ENCODE measurements around the gene TUBGCP2.

The TUBGCP2 gene

DNA sequence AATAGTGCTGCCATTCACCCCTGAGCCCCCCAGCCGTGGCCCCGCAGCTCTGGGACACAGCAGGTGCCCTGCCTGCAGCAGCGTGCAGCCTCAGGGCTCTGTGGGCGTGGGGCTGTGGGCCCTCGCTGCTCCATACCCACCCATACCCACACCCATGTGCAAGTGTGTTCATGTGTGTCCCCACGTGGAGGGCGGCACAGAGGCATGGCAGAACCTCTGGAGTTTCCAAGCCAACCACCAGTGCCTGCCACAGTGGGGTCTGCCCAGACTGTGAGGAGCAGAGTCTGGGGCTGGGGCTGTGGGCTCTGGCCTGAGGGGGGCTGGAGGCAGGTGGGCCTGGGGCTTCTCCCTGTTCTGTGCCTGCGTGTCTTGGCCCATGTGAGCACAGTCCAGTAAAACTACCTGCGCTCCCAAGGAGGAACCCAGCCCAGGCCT lies 40.9 kb upstream of the TUBGCP2 start:
- TF ChIP-seq, protein P1, sequence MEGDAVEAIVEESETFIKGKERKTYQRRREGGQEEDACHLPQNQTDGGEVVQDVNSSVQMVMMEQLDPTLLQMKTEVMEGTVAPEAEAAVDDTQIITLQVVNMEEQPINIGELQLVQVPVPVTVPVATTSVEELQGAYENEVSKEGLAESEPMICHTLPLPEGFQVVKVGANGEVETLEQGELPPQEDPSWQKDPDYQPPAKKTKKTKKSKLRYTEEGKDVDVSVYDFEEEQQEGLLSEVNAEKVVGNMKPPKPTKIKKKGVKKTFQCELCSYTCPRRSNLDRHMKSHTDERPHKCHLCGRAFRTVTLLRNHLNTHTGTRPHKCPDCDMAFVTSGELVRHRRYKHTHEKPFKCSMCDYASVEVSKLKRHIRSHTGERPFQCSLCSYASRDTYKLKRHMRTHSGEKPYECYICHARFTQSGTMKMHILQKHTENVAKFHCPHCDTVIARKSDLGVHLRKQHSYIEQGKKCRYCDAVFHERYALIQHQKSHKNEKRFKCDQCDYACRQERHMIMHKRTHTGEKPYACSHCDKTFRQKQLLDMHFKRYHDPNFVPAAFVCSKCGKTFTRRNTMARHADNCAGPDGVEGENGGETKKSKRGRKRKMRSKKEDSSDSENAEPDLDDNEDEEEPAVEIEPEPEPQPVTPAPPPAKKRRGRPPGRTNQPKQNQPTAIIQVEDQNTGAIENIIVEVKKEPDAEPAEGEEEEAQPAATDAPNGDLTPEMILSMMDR (IDR thresholded peaks at IDR 0.05; ENCODE audit: low read depth, low read length, missing control alignments) = no peak
- no peak overlapping the region for H3K4me3 ChIP-seq (ENCODE audit: low read depth, low read length)
- DNase-seq (ENCODE audit: low read depth) = no peak

DNA sequence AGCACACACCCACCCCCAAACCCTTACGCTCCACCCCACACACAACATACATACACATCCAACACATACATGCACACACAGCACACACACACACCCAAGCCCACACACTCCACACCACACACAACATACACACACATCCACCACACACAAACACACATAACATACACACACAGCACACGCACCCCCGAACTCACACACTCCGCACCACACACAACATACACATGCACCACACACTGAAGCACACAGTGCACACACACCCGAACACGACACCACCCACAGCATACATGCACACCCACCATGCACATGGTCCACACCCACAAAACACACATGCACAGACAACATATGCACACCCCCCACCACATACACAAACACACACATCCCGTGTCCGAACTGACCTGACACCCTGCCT lies 40.5 kb upstream of the TUBGCP2 start:
- no peak overlapping the region for H3K4me3 ChIP-seq (ENCODE audit: low read depth, low read length)
- DNase-seq (ENCODE audit: low read depth) = no peak
- TF ChIP-seq, protein P1 (IDR thresholded peaks at IDR 0.05; ENCODE audit: low read depth, low read length, missing control alignments) = no peak

DNA sequence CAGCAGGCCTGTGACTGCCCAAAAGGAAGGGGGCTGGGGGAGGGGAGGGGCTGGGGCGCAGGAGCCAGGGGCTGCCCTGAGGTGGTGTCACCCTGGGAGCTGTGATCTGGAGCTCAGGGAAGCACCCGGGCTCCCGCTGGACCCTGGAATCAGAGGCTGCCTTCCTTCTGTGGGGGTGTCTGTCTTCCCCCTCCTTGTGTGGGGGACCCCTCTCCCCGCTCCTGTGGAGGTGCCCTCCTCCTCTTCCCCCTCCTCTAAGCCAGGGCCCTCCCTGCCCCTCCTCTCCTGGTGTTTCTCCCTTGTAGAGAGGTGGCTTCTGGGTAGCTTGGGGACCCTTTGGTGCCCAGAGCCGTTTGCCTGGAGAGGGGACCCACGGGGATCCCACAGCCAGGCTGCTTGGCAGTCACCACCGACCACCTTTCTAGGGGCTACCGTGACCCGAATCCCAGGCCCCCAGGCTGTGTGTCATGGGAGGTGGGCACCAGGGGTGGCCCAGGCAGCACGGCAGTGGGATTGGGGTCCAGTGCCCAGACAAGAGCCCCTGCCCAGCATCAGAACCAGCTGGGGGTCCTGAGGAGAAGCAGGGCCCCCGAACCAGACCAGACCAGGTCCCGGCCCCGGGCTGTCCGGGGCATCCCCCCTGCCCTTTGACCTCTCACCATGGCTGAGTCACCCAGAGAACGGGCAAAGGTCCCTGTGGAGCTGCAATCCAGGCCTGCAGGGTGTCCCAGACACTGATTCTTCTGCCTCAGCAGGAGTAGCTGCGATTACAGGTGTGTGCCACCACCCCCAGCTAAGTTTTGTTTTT lies 39.2 kb upstream of the TUBGCP2 start:
- H3K4me3 ChIP-seq (ENCODE audit: low read depth, low read length) = no peak overlapping the region
- TF ChIP-seq, protein P1 (IDR thresholded peaks at IDR 0.05; ENCODE audit: low read depth, low read length, missing control alignments) = no peak
- no peak for DNase-seq (ENCODE audit: low read depth)

DNA sequence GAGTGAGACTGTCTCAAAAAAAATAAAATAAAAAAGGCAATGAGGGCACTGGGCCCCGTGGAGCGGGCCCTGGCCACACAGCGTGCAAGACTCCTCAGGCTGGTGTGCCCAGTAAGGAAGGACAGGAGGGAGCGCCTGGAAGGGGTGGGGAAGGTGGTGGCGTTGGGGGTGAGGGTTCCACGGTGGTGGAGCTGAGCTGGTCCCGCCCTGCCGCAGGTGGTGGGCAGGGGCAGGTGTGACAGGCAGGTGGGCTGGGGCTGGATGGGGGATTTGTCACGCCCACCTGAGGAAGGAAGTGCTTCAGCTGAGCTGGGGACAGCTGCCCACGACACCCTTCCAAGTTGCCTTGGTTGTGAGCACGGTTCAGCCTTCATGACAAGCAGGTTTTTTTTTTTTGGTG lies 37.7 kb upstream of the TUBGCP2 start:
- no peak for DNase-seq (ENCODE audit: low read depth)
- TF ChIP-seq, protein P1 (IDR thresholded peaks at IDR 0.05; ENCODE audit: low read depth, low read length, missing control alignments) = no peak
- no peak overlapping the region for H3K4me3 ChIP-seq (ENCODE audit: low read depth, low read length)

DNA sequence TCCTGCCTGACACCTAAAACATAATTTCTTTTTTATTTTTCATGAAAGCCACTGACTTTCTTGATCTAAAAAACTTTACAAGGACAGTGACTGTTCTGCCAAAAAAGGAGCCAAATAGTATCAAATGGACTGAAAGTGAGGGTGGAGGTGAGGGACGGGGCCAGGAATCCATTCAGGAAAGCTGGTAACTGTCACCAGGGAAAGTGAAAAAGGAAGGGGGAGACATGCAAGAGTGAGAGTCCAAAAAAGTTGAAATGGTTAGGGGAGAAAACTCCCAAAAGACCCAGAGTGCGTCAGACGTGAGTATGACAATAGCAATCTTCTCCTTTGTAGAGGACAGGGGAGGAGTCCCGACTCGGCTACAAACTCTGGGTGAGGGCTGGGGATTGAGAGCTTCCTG lies 35.6 kb upstream of the TUBGCP2 start:
- no peak for DNase-seq (ENCODE audit: low read depth)
- TF ChIP-seq, protein P1 (IDR thresholded peaks at IDR 0.05; ENCODE audit: low read depth, low read length, missing control alignments) = no peak
- H3K4me3 ChIP-seq (ENCODE audit: low read depth, low read length) = no peak overlapping the region

DNA sequence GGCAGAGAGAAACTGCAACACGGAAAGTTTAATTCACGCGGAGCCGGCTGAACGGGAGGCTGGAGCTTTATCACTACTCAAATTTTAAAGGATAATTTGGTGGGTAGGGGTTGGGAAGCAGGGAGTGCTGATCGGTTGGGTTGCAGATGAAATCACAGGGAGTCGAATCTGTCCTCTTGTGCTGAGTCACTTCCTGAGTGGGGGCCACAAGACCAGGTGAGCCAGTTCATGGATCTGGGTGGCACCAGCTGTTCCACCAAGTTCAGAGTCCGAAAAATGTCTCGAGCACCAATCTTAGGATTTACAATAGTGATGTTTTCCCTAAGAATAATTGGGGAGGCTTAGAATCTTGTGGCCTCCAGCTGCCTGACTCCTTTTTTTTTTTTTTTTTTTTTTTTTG lies 34.9 kb upstream of the TUBGCP2 start:
- TF ChIP-seq, protein P1 (IDR thresholded peaks at IDR 0.05; ENCODE audit: low read depth, low read length, missing control alignments) = no peak
- H3K4me3 ChIP-seq (ENCODE audit: low read depth, low read length) = no peak overlapping the region
- DNase-seq (ENCODE audit: low read depth) = no peak

DNA sequence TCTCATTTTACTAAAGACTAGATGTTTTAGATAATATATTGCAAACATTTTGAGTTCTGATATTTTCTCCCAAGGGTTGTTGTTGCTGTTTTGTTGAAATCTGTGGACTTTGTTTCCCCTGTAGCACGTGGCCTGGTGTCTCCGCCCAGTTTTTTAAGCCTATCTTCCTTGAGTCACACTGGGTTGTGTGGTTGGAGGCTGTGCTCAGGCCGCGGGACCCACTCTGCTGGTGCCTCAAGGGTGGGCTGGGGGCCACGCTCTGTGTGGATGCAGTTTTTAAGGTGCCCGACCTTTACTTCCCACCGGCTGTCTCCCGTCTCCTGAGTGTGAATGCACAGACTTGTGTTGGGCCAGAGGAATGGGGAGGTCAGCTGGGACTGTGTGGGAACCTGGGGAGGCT lies 34.3 kb upstream of the TUBGCP2 start:
- no peak overlapping the region for H3K4me3 ChIP-seq (ENCODE audit: low read depth, low read length)
- no peak for DNase-seq (ENCODE audit: low read depth)
- TF ChIP-seq, protein P1 (IDR thresholded peaks at IDR 0.05; ENCODE audit: low read depth, low read length, missing control alignments) = no peak
